Uterus (tissue), 2 donors: ENCODE results near the gene SNAP29.

Source experiments
- POLR2A ChIP-seq, 2 donors: fragments of 450-650 bp; IDR thresholded peaks; one replicate each; pipeline ENCODE4 v1.6.1; 2016; ENCODE audit warnings: antibody characterized with exemption in 2 of 2, mild to moderate bottlenecking in 1 of 2, moderate library complexity in 1 of 2
- TF ChIP-seq, protein P1 (sequence below), 4 experiments: fragments of 200-600 bp in 2 of 4; fragments of 450-650 bp in 2 of 4; sonication (generic) in 2 of 4; IDR thresholded peaks; one replicate each; pipeline ENCODE4 v1.5.1; 2016 to 2019; ENCODE audit warnings: antibody characterized with exemption in 4 of 4, mild to moderate bottlenecking in 2 of 4, moderate library complexity in 1 of 4

DNA sequence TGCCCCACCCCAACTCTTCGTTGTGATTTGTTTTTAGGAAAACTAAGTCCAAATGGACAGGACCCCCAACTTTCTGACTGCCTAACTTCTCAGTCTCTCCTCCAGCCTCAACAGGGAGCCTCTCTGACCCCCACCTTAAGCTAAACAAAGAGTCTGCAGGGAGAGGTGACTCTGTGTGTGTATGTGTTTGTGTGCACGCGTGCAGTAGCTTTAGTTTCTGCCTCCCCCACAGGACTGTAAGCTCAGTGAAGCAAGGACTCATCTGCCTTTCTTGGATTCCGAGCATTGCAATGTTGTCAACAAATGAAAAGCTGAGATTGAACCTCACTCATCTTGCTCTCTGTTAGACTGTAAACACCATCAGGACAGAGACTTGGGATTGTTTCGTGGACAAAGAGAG, 7.9 kb downstream of the SNAP29 start:
- TF ChIP-seq, protein P1, sequence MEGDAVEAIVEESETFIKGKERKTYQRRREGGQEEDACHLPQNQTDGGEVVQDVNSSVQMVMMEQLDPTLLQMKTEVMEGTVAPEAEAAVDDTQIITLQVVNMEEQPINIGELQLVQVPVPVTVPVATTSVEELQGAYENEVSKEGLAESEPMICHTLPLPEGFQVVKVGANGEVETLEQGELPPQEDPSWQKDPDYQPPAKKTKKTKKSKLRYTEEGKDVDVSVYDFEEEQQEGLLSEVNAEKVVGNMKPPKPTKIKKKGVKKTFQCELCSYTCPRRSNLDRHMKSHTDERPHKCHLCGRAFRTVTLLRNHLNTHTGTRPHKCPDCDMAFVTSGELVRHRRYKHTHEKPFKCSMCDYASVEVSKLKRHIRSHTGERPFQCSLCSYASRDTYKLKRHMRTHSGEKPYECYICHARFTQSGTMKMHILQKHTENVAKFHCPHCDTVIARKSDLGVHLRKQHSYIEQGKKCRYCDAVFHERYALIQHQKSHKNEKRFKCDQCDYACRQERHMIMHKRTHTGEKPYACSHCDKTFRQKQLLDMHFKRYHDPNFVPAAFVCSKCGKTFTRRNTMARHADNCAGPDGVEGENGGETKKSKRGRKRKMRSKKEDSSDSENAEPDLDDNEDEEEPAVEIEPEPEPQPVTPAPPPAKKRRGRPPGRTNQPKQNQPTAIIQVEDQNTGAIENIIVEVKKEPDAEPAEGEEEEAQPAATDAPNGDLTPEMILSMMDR (IDR thresholded peaks at IDR 0.05) = no peak
- no peak for TF ChIP-seq POLR2A (IDR thresholded peaks at IDR 0.05)
